RPMI7951 (cell line): ENCODE measurements around the gene SEC31B. TPM values are rescaled to one million over a fixed set of nuclear protein-coding genes. Genes with fewer than 3 reads are reported as not detected.

Experiments used
- DNase-seq: peaks from one replicate; pipeline ENCODE4 v3.0.0-alpha.2; 2012; ENCODE audit warnings: low read depth
- total RNA-seq: library from RNA; depleted of rRNA; stranded (reverse); fragments of >200 nt; shearing (Covaris generic); gene quantifications from 2 replicates; pipeline ENCODE4 v1.2.3, GENCODE V29; 2014

Gene SEC31B
- total RNA-seq, 1 experiment from 2014 or later = 0.24 TPM

- DNase-seq = no peak
Observed at GRCh38 chr10:100502926-100503494, 16.7 kb downstream of the SEC31B start.

GRCh38 chr10:100501423-100501822 is 18.2 kb downstream of the SEC31B start:
- no peak for DNase-seq

- no peak for DNase-seq
Observed at GRCh38 chr10:100498059-100498458, 21.6 kb downstream of the SEC31B start.

- DNase-seq = no peak
Observed at GRCh38 chr10:100496567-100496966, 23.1 kb downstream of the SEC31B start.

GRCh38 chr10:100490531-100490930 is 29.1 kb downstream of the SEC31B start:
- DNase-seq = no peak

- DNase-seq = no peak
Observed at GRCh38 chr10:100489396-100489795, 30.3 kb downstream of the SEC31B start.

GRCh38 chr10:100487529-100487928 is 32.1 kb downstream of the SEC31B start:
- no peak for DNase-seq

GRCh38 chr10:100485801-100486495 is 33.7 kb downstream of the SEC31B start:
- DNase-seq = no peak

GRCh38 chr10:100485366-100485765 is 34.3 kb downstream of the SEC31B start:
- no peak for DNase-seq

GRCh38 chr10:100483876-100484666 is 35.6 kb downstream of the SEC31B start:
- no peak for DNase-seq

GRCh38 chr10:100482834-100483185 is 36.9 kb downstream of the SEC31B start:
- DNase-seq = no peak

GRCh38 chr10:100482181-100482833 is 37.4 kb downstream of the SEC31B start:
- DNase-seq = peak; percentile 22

GRCh38 chr10:100481462-100482081 is 38.1 kb downstream of the SEC31B start:
- DNase-seq = peak; percentile 73

GRCh38 chr10:100480002-100480401 is 39.7 kb downstream of the SEC31B start:
- no peak for DNase-seq

- no peak for DNase-seq
Observed at GRCh38 chr10:100479037-100479436, 40.6 kb downstream of the SEC31B start.

- DNase-seq = no peak
Observed at GRCh38 chr10:100477970-100478369, 41.7 kb downstream of the SEC31B start.

GRCh38 chr10:100470367-100470766 is 49.3 kb downstream of the SEC31B start:
- DNase-seq = peak; percentile 16

GRCh38 chr10:100469756-100470155 is 49.9 kb downstream of the SEC31B start:
- no peak for DNase-seq

- no peak for DNase-seq
Observed at GRCh38 chr10:100468978-100469377, 50.7 kb downstream of the SEC31B start.

GRCh38 chr10:100468322-100468721 is 51.3 kb downstream of the SEC31B start:
- DNase-seq = no peak

GRCh38 chr10:100462709-100463108 is 57.0 kb downstream of the SEC31B start, which contains the start of gene WNT8B:
TSS of gene WNT8B (plus strand) at chr10:100463009. CDS start at chr10:100463169, 160 bp downstream.
- DNase-seq = no peak

- no peak for DNase-seq
Observed at GRCh38 chr10:100448951-100449350, 70.7 kb downstream of the SEC31B start.
